ENCODE results near the gene BZW1.

BZW1 gene

DNA sequence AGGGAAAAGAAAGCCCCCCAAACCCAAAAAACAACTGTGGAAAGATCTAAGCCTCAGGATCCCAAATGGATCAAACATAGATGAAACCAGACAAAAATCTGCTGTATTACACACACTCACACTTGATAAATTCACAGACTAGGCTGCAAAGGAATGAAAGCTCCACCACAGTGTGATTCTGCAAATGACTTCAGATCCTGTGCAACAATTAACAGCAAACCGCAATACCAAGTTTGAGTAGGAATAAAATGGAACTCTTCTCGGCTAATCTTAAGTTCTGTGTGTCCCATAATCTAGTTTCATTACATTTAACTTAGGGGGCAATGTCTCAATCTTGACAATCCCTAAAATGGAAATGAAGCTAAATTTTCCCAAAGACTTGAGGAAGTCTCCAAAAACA is 40.9 kb downstream of the BZW1 start:
- DNase-seq: no peak
- Histone ChIP-seq H3K27me3 (ENCODE audit: insufficient read depth, low read depth, severe bottlenecking) (no peaks in the 10 kb centered on the region), H3K36me3 (peaks cover 68% of the 10 kb centered on the region), H3K4me3 (ENCODE audit: low read depth, low read length) (no peak overlapping the region), H3K9me3 (ENCODE audit: severe bottlenecking) (no peaks in the 10 kb centered on the region), H3K27ac (no peak overlapping the region)
- TF ChIP-seq, protein P1, sequence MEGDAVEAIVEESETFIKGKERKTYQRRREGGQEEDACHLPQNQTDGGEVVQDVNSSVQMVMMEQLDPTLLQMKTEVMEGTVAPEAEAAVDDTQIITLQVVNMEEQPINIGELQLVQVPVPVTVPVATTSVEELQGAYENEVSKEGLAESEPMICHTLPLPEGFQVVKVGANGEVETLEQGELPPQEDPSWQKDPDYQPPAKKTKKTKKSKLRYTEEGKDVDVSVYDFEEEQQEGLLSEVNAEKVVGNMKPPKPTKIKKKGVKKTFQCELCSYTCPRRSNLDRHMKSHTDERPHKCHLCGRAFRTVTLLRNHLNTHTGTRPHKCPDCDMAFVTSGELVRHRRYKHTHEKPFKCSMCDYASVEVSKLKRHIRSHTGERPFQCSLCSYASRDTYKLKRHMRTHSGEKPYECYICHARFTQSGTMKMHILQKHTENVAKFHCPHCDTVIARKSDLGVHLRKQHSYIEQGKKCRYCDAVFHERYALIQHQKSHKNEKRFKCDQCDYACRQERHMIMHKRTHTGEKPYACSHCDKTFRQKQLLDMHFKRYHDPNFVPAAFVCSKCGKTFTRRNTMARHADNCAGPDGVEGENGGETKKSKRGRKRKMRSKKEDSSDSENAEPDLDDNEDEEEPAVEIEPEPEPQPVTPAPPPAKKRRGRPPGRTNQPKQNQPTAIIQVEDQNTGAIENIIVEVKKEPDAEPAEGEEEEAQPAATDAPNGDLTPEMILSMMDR (IDR thresholded peaks at IDR 0.05; ENCODE audit: low read depth, low read length): no peak

DNA sequence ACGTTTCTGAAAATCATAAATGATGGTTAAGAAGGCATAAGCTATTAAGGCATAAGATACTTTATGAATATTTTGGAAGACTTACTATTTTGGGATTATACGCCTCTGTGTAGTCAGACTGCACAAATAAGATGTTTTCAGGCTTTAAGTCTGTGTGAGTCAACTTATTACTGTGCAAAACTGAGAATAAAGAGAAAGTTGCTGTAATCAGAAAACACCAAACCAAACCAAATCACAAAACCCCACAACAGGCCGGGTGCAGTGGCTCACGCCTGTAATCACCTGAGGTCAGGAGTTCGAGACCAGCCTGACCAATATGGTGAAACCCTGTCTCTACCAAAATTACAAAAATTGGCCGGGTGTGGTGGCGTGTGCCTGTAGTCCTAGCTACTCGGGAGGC is 45.1 kb downstream of the BZW1 start:
- peaks cover 99% of the 10 kb centered on the region for H3K36me3 ChIP-seq
- H3K4me3 ChIP-seq (ENCODE audit: low read depth, low read length): no peak overlapping the region
- no peak overlapping the region for H3K27ac ChIP-seq
- H3K9me3 ChIP-seq (ENCODE audit: severe bottlenecking): no peaks in the 10 kb centered on the region
- TF ChIP-seq, protein P1 (IDR thresholded peaks at IDR 0.05; ENCODE audit: low read depth, low read length): no peak
- no peak for DNase-seq
- H3K27me3 ChIP-seq (ENCODE audit: insufficient read depth, low read depth, severe bottlenecking): no peaks in the 10 kb centered on the region

DNA sequence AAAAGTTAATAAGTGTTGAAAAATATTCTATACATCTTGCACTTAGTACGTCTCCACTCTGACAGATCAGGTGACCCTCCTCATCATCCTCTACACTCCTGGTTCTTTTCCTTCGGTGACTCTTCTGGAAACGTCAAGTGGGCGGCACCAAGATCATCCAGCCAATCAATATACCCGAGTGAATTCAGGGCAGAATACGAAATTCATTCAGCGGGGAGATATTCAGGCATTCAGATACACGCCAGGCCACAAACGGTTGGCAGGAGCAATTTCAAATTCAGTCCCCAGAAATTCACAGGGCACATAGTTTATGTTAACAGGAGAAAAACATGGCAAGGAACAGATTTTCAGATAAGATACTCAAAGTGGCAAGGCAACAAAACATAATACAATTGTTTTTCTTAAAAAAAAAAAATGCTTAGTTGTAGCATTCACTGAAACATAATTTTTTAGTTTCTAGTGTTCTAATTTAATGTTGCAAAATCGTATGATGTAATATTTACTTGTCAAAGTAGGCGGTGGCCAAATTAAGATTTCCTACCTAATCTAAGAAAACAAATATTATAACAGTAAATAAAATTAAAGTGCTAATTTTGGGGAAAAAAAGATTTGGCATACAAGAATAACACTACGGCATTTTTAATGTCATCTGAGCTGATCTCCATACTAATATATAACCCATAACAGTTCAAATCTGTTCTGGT is 48.5 kb downstream of the BZW1 start:
- peaks cover 85% of the 10 kb centered on the region for H3K36me3 ChIP-seq
- TF ChIP-seq, protein P1 (IDR thresholded peaks at IDR 0.05; ENCODE audit: low read depth, low read length): no peak
- H3K27me3 ChIP-seq (ENCODE audit: insufficient read depth, low read depth, severe bottlenecking): no peaks in the 10 kb centered on the region
- no peak overlapping the region for H3K4me3 ChIP-seq (ENCODE audit: low read depth, low read length)
- H3K9me3 ChIP-seq (ENCODE audit: severe bottlenecking): no peaks in the 10 kb centered on the region
- no peak for DNase-seq
- H3K27ac ChIP-seq: no peak overlapping the region

DNA sequence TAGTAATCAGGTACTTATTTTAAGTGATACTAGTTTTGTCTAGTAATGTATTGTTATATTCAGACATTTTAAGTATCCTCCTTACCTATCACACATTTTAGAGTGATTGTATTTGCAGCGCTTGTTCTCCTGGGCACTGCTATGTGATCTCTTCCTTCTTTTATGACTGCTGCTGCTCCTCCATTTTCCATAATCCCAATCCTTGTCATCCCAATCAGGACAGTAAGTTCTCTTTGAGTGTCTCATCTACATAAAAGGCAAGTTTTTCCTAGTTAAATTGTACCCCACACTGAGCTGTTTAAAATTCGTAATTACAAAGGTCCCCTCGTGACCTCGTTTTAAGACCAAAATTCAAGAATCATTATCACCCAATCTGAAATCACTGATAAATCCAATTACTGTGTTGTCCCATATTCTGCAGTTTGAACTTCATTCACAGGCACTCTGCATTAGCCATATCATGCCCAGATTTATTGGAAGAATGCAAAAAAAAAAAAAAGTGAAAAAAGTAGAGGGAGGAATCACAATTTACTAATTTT is 50.0 kb downstream of the BZW1 start:
- Histone ChIP-seq H3K27ac (peak overlapping the region; percentile 99; the same call in 1 of the 2 replicates), H3K4me3 (ENCODE audit: low read depth, low read length) (peak overlapping the region; percentile 70), H3K27me3 (ENCODE audit: insufficient read depth, low read depth, severe bottlenecking) (no peaks in the 10 kb centered on the region), H3K9me3 (ENCODE audit: severe bottlenecking) (no peaks in the 10 kb centered on the region), H3K36me3 (peaks cover 71% of the 10 kb centered on the region)
- TF ChIP-seq, protein P1 (IDR thresholded peaks at IDR 0.05; ENCODE audit: low read depth, low read length): no peak
- no peak for DNase-seq

DNA sequence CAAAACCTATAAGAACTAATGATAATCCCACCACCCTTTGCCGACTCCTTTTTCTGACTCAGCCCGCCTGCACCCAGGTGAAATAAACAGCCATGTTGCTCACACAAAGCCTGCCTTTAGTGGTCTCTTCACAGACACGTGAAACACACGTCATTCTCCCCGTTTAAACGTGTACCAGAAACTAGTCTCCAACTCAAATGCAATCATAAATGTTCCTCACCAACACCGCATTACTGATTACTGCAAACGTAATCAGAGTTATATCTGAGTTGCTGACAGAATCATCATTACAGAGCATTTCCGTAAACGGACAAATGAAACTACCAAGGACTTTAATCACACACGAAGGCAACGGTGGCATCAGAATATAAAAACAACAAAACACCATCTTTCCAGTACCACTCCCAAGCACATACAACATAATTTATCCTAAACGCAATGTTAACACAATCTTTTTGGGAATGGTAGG is 50.9 kb downstream of the BZW1 start:
- TF ChIP-seq, protein P1 (IDR thresholded peaks at IDR 0.05; ENCODE audit: low read depth, low read length): no peak
- Histone ChIP-seq H3K27me3 (ENCODE audit: insufficient read depth, low read depth, severe bottlenecking) (no peaks in the 10 kb centered on the region), H3K9me3 (ENCODE audit: severe bottlenecking) (no peaks in the 10 kb centered on the region), H3K4me3 (ENCODE audit: low read depth, low read length) (peak overlapping the region; percentile 70), H3K27ac (peak overlapping the region; percentile 99), H3K36me3 (peaks cover 62% of the 10 kb centered on the region)
- peak; percentile 16 for DNase-seq

Data from WERI-Rb-1 (cell line).